ENCODE measurements around the gene SKAP2. TPM values are rescaled to one million over a fixed set of nuclear protein-coding genes. Genes with fewer than 3 reads are reported as not detected.

Gene SKAP2
- total RNA-seq, 4 donors from 2014 or later: 8.2 to 26.1 (median 11.8) TPM

GRCh38 chr7:26685606-26686005 is 178.8 kb downstream of the SKAP2 start:
- no peak overlapping the region for H3K4me3 ChIP-seq (replicated peaks in 1 of 3)
- intact Hi-C loops (cut with DNase I): no loop called here
- DNase-seq: no peak
- H3K9me3 ChIP-seq: no peaks in the 10 kb centered on the region
- H3K4me1 ChIP-seq: no peaks in the 10 kb centered on the region
- WGBS, 2 donors: 26 to 59% methylated on average over 4 of the region's 4 CpGs
- TF ChIP-seq POLR2A (IDR thresholded peaks at IDR 0.05) (no peak), CTCF (IDR thresholded peaks at IDR 0.05) (no peak)
- no peaks in the 10 kb centered on the region for H3K36me3 ChIP-seq
- no peaks in the 10 kb centered on the region for H3K27me3 ChIP-seq
- no peak overlapping the region for H3K27ac ChIP-seq

GRCh38 chr7:26684447-26684846 is 179.9 kb downstream of the SKAP2 start:
- no peak for DNase-seq
- no peaks in the 10 kb centered on the region for H3K4me1 ChIP-seq
- H3K4me3 ChIP-seq (replicated peaks in 1 of 3): no peak overlapping the region
- TF ChIP-seq POLR2A (IDR thresholded peaks at IDR 0.05): no peak
- no peak for TF ChIP-seq CTCF (IDR thresholded peaks at IDR 0.05)
- H3K9me3 ChIP-seq: no peaks in the 10 kb centered on the region
- H3K27me3 ChIP-seq: no peaks in the 10 kb centered on the region
- intact Hi-C loops (cut with DNase I): no loop called here
- H3K36me3 ChIP-seq: no peaks in the 10 kb centered on the region
- 75 to 81% methylated on average over 3 of the region's 3 CpGs for WGBS, 2 donors
- no peak overlapping the region for H3K27ac ChIP-seq

GRCh38 chr7:26683277-26683676 is 181.1 kb downstream of the SKAP2 start:
- intact Hi-C loops (cut with DNase I): loop anchor here (2.0 kb wide), 1 partner anchor 478 kb away; no protein-coding TSS in a partner anchor
- Histone ChIP-seq H3K27me3 (no peaks in the 10 kb centered on the region), H3K9me3 (no peaks in the 10 kb centered on the region), H3K4me1 (no peaks in the 10 kb centered on the region), H3K36me3 (no peaks in the 10 kb centered on the region), H3K27ac (no peak overlapping the region), H3K4me3 (replicated peaks in 1 of 3) (no peak overlapping the region)
- no peak for DNase-seq
- TF ChIP-seq POLR2A (IDR thresholded peaks at IDR 0.05): no peak
- TF ChIP-seq CTCF (IDR thresholded peaks at IDR 0.05): no peak
- WGBS, 2 donors: 88 to 100% methylated on average over 1 of the region's 1 CpG

- WGBS, 2 donors: 37 to 48% methylated on average over 3 of the region's 3 CpGs
- no peak overlapping the region for H3K27ac ChIP-seq
Measured at GRCh38 chr7:26681819-26682418, 182.5 kb downstream of the SKAP2 start.

More at GRCh38 chr7:26681819-26682418, 182.5 kb downstream of the SKAP2 start:
- TF ChIP-seq POLR2A (IDR thresholded peaks at IDR 0.05) (no peak), CTCF (IDR thresholded peaks at IDR 0.05) (peak in 5 of 6 experiments; percentile 37 to 80 (median 51))
- intact Hi-C loops (cut with DNase I): loop anchor here (2.0 kb wide), 1 partner anchor 479 kb away; no protein-coding TSS in a partner anchor
- H3K4me1 ChIP-seq: no peaks in the 10 kb centered on the region
- no peak overlapping the region for H3K4me3 ChIP-seq (replicated peaks in 1 of 3)
- H3K27me3 ChIP-seq: no peaks in the 10 kb centered on the region
- DNase-seq: no peak
- no peaks in the 10 kb centered on the region for H3K9me3 ChIP-seq
- H3K36me3 ChIP-seq: no peaks in the 10 kb centered on the region

Data from thyroid gland (tissue), 4 donors.